Thoracic aorta (tissue), 2 donors: ENCODE measurements around the gene AMZ2. TPM values are rescaled to one million over a fixed set of nuclear protein-coding genes. Genes with fewer than 3 reads are reported as not detected.
A peak's percentile ranks its signal among the peaks of the same experiment; 100 is the strongest.
"Not testable (repeated sequence)": the region's sequence is repeated elsewhere in the genome, so short reads cannot be mapped to it uniquely, and the experiment has no call there.

ENCODE experiments used
- ATAC-seq: fragments of 150-250 bp; one replicate; pipeline ENCODE4 v1.8.0; 2017; ENCODE audit warnings: low read depth; ENCODE audit not compliant: insufficient number of reproducible peaks, low FRiP score
- DNase-seq: peaks from one replicate; pipeline ENCODE4 v3.0.0-alpha.2; 2020; ENCODE audit warnings: low spot score
- H3K27ac ChIP-seq, 2 donors: fragments of 200-600 bp; sonication (generic); 1 replicate in 1 of 2; 2 replicates in 1 of 2; pipeline ENCODE4 v1.5.1; 2016; ENCODE audit warnings: mild to moderate bottlenecking in 2 of 2, moderate library complexity in 2 of 2
- H3K27me3 ChIP-seq: fragments of 200-600 bp; sonication (generic); replicated peaks from 2 replicates; pipeline ENCODE4 v1.6.0; 2016; ENCODE audit warnings: mild to moderate bottlenecking; ENCODE audit not compliant: insufficient read depth
- H3K36me3 ChIP-seq: fragments of 200-600 bp; sonication (generic); one replicate; pipeline ENCODE4 v1.5.1; 2016
- H3K4me1 ChIP-seq, 2 donors: fragments of 200-600 bp; sonication (generic); 1 replicate in 1 of 2; 2 replicates in 1 of 2; pipeline versions ENCODE4 v1.5.1 to v1.6.0; 2016; ENCODE audit warnings: low read depth in 2 of 2, mild to moderate bottlenecking in 1 of 2; ENCODE audit not compliant: control insufficient read depth in 1 of 2
- H3K4me3 ChIP-seq: fragments of 200-600 bp; sonication (generic); 2 replicates; pipeline ENCODE4 v1.5.1; 2016; ENCODE audit warnings: mild to moderate bottlenecking
- H3K9me3 ChIP-seq: fragments of 200-600 bp; sonication (generic); 2 replicates; pipeline ENCODE4 v1.5.1; 2016
- CTCF ChIP-seq: fragments of 200-600 bp; sonication (generic); IDR thresholded peaks from one replicate; pipeline ENCODE4 v1.5.1; 2019; ENCODE audit warnings: antibody characterized with exemption
- total RNA-seq, 2 donors: library from RNA; depleted of rRNA; stranded (reverse); fragments of >200 nt; gene quantifications; one replicate each; pipeline versions ENCODE4 v1.1.0 to v1.2.3, GENCODE V29; 2016

AMZ2 gene
- total RNA-seq, 2 donors from 2014 or later = 28.7 to 42.6 TPM

- Histone ChIP-seq H3K4me1 (peaks cover 0 to under 1% of the 10 kb centered on the region in 2 donors), H3K9me3 (no peaks in the 10 kb centered on the region), H3K27me3 (no peaks in the 10 kb centered on the region), H3K36me3 (no peaks in the 10 kb centered on the region), H3K4me3 (no peak overlapping the region), H3K27ac (no peak overlapping the region)
- ATAC-seq (no peak), DNase-seq (no peak)
- TF ChIP-seq CTCF = no peak
These were observed 8.0 kb upstream of the AMZ2 start for GRCh38 chr17:68239632-68240366.

GRCh38 chr17:68246271-68247028 lies 1.4 kb upstream of the AMZ2 start:
- H3K4me3 ChIP-seq = peak overlapping the region; percentile 97
- no peaks in the 10 kb centered on the region for H3K9me3 ChIP-seq
- no peaks in the 10 kb centered on the region for H3K27me3 ChIP-seq
- H3K36me3 ChIP-seq = peaks cover 12% of the 10 kb centered on the region
- no peak overlapping the region for H3K27ac ChIP-seq
- DNase-seq (no peak), ATAC-seq (no peak)
- no peak for TF ChIP-seq CTCF
- H3K4me1 ChIP-seq = peaks cover 7 to 23% of the 10 kb centered on the region in 2 donors

- ATAC-seq (peak; percentile 64), DNase-seq (no peak)
- Histone ChIP-seq H3K4me1 (peaks cover 7 to 23% of the 10 kb centered on the region in 2 donors), H3K4me3 (peak overlapping the region; percentile 97), H3K27me3 (no peaks in the 10 kb centered on the region), H3K36me3 (peaks cover 13% of the 10 kb centered on the region), H3K9me3 (no peaks in the 10 kb centered on the region), H3K27ac (peak overlapping the region; percentile 93 to 98)
- no peak for TF ChIP-seq CTCF
These were observed 469 bp downstream of the AMZ2 start for GRCh38 chr17:68248199-68248825.

- Histone ChIP-seq H3K4me1 (peaks cover 7 to 23% of the 10 kb centered on the region in 2 donors), H3K4me3 (peak overlapping the region; percentile 97), H3K9me3 (no peaks in the 10 kb centered on the region), H3K36me3 (peaks cover 13% of the 10 kb centered on the region), H3K27me3 (no peaks in the 10 kb centered on the region), H3K27ac (peak overlapping the region; percentile 93 to 98)
- no peak for TF ChIP-seq CTCF
- no peak for DNase-seq
- ATAC-seq = no peak
These were observed 1.0 kb downstream of the AMZ2 start for GRCh38 chr17:68248891-68249290.

- DNase-seq = no peak
- Histone ChIP-seq H3K4me3 (no peak overlapping the region), H3K4me1 (peaks cover 7 to 23% of the 10 kb centered on the region in 2 donors), H3K27ac (peak overlapping the region in 1 of 2 donors; percentile 98), H3K36me3 (peaks cover 13% of the 10 kb centered on the region), H3K27me3 (no peaks in the 10 kb centered on the region), H3K9me3 (no peaks in the 10 kb centered on the region)
- TF ChIP-seq CTCF = no peak
- no peak for ATAC-seq
These were observed 1.5 kb downstream of the AMZ2 start for GRCh38 chr17:68249354-68249765.

- H3K36me3 ChIP-seq = peaks cover 29% of the 10 kb centered on the region
- ATAC-seq, H3K4me3 ChIP-seq, H3K9me3 ChIP-seq, H3K27ac ChIP-seq, H3K27me3 ChIP-seq, DNase-seq: not testable (repeated sequence)
- H3K4me1 ChIP-seq = peaks cover 7 to 17% of the 10 kb centered on the region in 2 donors
These were observed 5.6 kb downstream of the AMZ2 start for GRCh38 chr17:68253426-68253825.
